Activated CD8-positive, alpha-beta memory T cell treated with anti-CD3 and anti-CD28 coated beads, Interleukin-2, amount 50 U/mL, for 24 hours (primary cell): ENCODE data around the gene PTRHD1.

ENCODE experiments used
- DNase-seq: peaks from one replicate; pipeline ENCODE4 v3.0.0-alpha.2; 2020; ENCODE audit errors: extremely low read depth

PTRHD1 gene

GRCh38 chr2:24830351-24830750 lies 37.2 kb upstream of the PTRHD1 start:
- DNase-seq = no peak

- DNase-seq = no peak
Measured at GRCh38 chr2:24828238-24828996, 35.2 kb upstream of the PTRHD1 start.

GRCh38 chr2:24827321-24828237 lies 34.4 kb upstream of the PTRHD1 start:
- peak; percentile 33 for DNase-seq

GRCh38 chr2:24826773-24827145 lies 33.6 kb upstream of the PTRHD1 start:
- no peak for DNase-seq

DNA sequence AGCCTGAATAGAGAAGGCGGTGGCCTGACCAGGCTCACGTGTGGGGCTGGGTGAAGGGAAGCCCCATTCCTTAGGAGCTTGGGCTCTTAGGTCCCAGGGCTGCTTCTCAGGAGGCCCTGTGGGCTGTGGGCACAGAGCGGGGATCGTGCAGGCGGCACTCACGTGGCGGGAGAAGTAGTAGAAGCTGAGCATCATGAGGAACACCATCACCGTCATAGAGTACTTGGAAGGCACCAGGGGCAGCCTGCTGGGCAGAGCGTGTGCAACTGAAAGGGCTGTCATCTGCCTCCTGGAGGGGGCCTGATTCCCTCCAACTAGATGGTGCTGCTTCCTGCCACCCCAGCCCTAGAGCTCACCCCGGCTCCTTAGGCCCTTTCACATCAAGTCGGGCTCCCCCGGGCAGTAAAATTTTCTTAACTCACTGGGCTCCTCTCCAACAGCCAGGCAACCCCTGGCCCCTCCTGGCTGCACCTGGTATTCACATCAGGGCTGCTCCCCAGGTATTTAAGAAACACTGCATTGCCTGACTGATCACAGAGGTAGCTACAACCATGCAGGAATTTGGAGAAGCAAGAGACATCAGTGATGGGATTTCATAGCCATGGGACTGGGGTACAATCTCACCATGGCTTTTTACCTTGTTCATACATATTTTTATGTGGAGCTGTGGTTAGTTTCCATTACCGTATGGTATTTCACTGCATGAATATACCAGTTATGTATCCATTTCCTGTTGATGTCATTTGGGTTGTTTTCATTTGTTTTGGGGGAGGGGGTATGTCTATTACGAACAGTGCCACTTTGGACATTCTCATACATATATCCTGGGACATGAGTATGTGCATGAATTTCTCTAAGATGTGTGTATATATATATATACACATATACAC lies 32.9 kb upstream of the PTRHD1 start:
- DNase-seq = no peak

- DNase-seq = no peak
Measured at GRCh38 chr2:24824966-24825882, 32.0 kb upstream of the PTRHD1 start.

GRCh38 chr2:24824071-24824588 lies 30.9 kb upstream of the PTRHD1 start:
- DNase-seq = no peak

GRCh38 chr2:24822049-24822706 lies 29.0 kb upstream of the PTRHD1 start:
- no peak for DNase-seq

DNA sequence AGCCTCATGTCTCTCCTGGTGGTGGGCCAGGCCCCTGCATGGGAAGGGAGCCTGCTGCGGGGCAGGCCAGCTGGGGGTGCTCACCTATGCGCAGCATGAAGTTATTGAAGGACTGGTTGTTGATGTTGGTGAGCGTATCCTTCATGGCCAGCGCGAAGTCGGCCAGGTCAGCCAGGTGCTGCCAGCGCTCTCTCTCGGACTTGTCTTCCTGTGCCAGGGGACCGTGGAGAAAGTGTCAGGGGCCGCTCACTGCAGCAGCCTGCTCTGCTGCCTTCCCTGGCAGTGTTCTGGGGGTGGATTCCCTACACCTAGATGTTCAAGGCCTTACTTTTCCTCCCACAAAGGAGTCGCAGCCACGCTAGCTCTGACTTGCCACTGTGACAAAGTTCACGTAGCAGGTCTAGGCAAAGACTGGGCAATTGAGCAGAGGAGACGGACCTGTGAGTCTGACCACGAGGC lies 28.3 kb upstream of the PTRHD1 start:
- no peak for DNase-seq

DNA sequence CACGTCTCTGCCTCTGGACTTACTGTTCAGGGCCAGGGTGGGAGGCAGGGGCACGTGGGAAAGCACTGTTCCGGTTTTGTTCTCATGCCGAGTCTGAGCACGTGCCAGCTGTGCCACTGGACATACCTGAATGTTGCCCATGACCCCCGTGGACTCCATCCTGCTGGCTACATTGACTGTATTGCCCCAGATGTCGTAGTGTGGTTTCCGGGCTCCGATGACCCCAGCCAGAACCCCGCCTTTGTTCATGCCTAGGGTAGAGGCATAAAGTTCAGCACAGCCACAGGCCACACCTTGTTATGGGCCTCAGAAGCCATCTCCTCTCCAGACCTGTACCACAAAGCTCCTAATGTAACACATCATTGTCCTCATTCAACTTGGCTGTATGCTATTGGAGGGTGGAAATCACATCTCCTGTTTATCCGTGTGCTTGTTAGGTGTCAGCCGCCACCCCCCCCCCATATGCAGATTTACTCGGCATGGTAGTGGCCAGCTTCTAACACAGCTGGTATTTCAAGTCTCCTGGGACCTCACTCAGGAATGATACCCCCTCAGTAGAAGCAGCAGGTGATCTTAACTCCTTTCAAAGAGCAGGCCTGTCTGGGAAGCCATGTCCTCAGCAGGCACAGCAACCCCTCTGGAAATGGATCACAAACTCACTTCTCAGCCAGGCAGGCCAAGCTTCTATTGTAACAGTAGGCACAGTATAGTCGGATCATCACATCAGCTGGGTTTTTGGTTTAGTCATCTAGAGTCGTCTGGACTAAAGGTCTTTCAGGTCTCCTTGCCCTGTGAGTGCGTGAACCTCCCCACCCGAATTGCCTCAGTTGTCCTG lies 27.6 kb upstream of the PTRHD1 start:
- no peak for DNase-seq

- no peak for DNase-seq
Measured at GRCh38 chr2:24820175-24820513, 27.0 kb upstream of the PTRHD1 start.

GRCh38 chr2:24819442-24820174 lies 26.4 kb upstream of the PTRHD1 start:
- DNase-seq = no peak

GRCh38 chr2:24818721-24819167 lies 25.6 kb upstream of the PTRHD1 start:
- DNase-seq = no peak

DNA sequence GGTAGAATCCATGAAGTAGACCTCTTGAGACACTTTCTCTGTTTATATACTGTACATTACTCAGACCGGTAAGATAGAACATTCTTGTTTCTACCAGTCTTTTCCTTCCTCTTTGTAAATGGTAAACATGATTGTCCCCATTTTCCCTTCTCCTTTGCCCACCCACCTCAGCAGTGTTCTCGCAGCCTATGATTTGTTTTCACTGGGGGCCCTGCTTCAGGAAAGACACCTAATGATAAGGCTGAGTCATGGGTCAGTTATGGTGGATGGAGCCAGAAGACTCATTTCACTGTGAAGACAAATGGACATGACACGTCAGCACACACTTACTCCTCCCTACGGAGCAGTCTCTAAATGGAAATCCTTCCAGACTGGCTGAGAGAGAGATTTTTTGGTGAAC lies 23.7 kb upstream of the PTRHD1 start:
- no peak for DNase-seq

DNA sequence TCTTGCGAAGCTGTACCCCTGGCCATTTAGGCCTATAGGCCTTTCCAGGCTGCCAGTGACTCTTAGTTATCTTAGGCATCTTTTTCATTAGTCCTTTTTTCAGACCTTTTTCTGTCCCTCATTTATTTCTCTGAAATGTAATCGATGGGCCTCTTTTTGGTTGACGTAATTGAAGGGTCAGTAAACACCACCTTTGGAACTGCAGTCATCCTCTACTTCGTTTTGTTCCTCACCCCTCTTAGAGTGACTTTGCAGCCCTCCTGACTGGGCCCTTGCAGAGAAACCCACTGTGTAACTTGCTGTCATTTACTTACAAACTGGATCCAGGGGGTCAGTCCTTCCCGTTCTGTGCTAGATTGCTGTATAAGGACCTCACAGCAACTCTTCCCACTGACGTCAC lies 23.2 kb upstream of the PTRHD1 start:
- no peak for DNase-seq

- DNase-seq = no peak
Measured at GRCh38 chr2:24815171-24815570, 22.0 kb upstream of the PTRHD1 start.

GRCh38 chr2:24814516-24814915 lies 21.3 kb upstream of the PTRHD1 start:
- DNase-seq = no peak

DNA sequence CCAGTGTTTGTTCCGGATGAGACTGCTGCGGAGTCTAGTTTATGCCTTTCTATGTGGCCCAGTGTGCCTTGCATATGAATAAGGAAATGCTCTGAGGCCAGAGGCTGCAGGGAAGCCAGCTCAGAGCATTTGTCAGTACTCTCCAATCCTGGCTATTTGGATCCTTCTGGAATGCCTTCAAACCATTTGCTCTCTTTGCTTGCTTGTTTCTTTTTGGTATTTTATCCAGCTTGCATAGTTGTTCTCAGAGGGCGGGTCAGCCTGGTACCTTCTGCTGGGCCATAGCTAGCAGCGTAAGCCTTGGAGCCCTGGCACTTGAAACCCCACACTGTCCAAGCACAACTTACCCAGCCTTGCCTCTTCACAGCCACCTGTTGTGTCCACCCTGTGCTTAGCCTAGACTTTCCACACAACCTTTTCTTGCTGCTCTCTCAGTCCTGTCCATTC lies 20.5 kb upstream of the PTRHD1 start:
- no peak for DNase-seq
